SK-N-MC (cell line): Measurements from ENCODE around the gene TDRD12.
"Not testable (repeated sequence)": the region's sequence is repeated elsewhere in the genome, so short reads cannot be mapped to it uniquely, and the experiment has no call there.

Experiments
- DNase-seq: peaks from one replicate; pipeline ENCODE4 v3.0.0-alpha.2; 2011; ENCODE audit warnings: low read depth, low spot score
- H3K27ac ChIP-seq: fragments of 200-600 bp; sonication (generic); 2 replicates; pipeline ENCODE4 v1.5.1; 2016; ENCODE audit warnings: mixed run types
- H3K36me3 ChIP-seq: fragments of 200-600 bp; sonication (generic); 2 replicates; pipeline ENCODE4 v1.6.1; 2017; ENCODE audit warnings: antibody characterized with exemption, low read length, mixed read lengths; ENCODE audit not compliant: insufficient read depth
- H3K4me3 ChIP-seq: fragments of 200-600 bp; sonication (generic); 2 replicates; pipeline ENCODE4 v1.5.1; 2016
- H3K9ac ChIP-seq: fragments of 200-600 bp; sonication (generic); 2 replicates; pipeline ENCODE4 v1.8.0; 2017; ENCODE audit warnings: mixed run types, mixed read lengths; ENCODE audit not compliant: insufficient read length
- H3K9me3 ChIP-seq: fragments of 200-600 bp; sonication (generic); 2 replicates; pipeline ENCODE4 v1.6.1; 2017; ENCODE audit warnings: low read depth, mild to moderate bottlenecking, antibody characterized with exemption, low read length, moderate library complexity, mixed read lengths
- EZH2 ChIP-seq: fragments of 200-600 bp; sonication (generic); IDR thresholded peaks from one replicate; pipeline ENCODE4 v1.6.1; 2017; ENCODE audit warnings: antibody characterized with exemption
- FOXP2 ChIP-seq: optimal IDR thresholded peaks from 2 replicates; pipeline ENCODE3; 2011; ENCODE audit warnings: mild to moderate bottlenecking, moderate library complexity; ENCODE audit not compliant: insufficient read depth; ENCODE audit errors: extremely low read length, control extremely low read depth
- POLR2AphosphoS5 ChIP-seq: IDR thresholded peaks from 2 replicates; pipeline ENCODE4 v1.6.1; 2012; ENCODE audit warnings: mild to moderate bottlenecking, low read depth, low read length, borderline replicate concordance

The TDRD12 gene

DNA sequence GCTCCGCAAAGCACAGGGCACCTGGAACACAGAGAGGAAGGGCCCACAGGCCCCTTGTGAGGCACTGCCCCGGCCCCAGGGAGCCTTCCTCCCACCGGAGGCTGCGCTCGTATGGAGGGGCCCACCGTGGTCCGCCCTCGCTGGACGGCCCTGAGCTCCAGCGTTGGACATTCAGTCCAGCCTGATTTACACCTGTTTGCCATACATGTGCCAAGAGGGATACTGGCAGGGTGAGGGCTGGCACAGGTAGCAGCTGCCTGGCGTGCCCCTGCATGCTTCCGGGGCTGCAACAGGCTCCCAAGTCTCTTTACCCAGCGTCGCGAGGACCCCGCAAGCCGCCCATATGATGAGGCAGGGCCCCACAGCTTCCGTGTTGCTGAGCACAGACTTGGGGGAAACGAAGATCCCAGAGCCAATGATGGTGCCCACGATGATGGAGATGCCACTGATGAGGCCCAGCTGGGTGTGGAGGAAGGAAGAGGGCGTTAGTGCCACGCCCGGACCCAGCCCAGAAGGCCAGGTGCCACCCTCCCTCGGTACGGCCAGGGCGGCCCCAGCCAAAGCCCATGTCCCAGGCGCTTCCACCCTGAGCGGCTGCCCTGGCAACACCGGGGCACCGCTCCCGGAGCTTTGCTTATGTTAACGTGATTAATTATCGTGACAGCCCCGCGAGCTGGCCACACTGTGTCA is 144.9 kb downstream of the TDRD12 start:
- H3K27ac ChIP-seq, result no peak overlapping the region
- TF ChIP-seq POLR2AphosphoS5 (no peak), FOXP2 (no peak), EZH2 (no peak)

DNA sequence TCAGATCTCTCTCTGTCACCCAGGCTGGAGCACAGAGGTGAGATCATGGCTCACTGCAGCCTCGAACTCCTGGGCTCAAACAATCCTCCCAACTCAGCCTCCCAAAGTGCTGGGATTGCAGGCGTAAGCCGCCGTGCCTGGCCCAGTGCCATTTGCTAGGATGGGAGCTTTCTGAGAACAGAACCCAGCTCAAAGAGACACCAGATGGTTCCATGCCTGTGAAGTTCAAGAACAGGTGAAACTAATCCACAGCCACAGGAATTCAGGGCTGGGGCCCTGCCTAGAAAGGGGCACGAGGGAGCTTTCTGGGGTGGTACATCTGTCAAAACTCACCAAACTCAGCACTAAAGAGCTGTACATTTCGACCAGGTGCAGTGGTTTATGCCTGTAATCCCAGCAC is 145.8 kb downstream of the TDRD12 start:
- Histone ChIP-seq H3K9me3 (no peaks in the 10 kb centered on the region), H3K36me3 (no peaks in the 10 kb centered on the region), H3K4me3 (no peak overlapping the region), H3K9ac (no peak overlapping the region), H3K27ac (no peak overlapping the region)
- TF ChIP-seq POLR2AphosphoS5 (no peak), FOXP2 (no peak), EZH2 (no peak)
- no peak for DNase-seq

More for the DNA sequence above, 144.9 kb downstream of the TDRD12 start:
- no peak for DNase-seq
- Histone ChIP-seq H3K36me3 (no peaks in the 10 kb centered on the region), H3K9me3 (no peaks in the 10 kb centered on the region), H3K9ac (no peak overlapping the region), H3K4me3 (no peak overlapping the region)

DNA sequence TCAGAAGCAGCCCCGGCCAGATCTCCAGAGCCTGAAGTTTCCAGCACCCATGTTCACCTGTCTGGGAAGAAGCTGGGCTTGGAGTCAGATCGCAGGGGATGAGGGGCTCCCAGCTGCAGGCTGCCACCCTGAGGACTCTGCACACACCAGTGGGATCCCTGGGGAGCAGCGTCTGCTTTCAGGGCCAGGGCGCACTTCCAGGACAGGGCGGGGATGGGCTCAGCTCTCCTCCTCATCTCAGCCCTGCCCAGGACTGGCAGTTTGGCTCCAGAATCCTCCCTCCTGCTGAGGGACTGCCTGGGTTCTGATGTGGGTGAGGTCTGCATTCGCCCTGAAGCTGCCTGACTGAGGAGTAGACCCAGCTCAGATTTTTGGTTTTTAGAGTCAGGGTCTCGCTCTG is 146.5 kb downstream of the TDRD12 start:
- no peak for DNase-seq
- H3K27ac ChIP-seq, result no peak overlapping the region
- H3K9ac ChIP-seq, result no peak overlapping the region
- no peaks in the 10 kb centered on the region for H3K36me3 ChIP-seq
- no peak overlapping the region for H3K4me3 ChIP-seq
- no peaks in the 10 kb centered on the region for H3K9me3 ChIP-seq
- TF ChIP-seq POLR2AphosphoS5, result no peak
- no peak for TF ChIP-seq FOXP2
- TF ChIP-seq EZH2, result no peak

DNA sequence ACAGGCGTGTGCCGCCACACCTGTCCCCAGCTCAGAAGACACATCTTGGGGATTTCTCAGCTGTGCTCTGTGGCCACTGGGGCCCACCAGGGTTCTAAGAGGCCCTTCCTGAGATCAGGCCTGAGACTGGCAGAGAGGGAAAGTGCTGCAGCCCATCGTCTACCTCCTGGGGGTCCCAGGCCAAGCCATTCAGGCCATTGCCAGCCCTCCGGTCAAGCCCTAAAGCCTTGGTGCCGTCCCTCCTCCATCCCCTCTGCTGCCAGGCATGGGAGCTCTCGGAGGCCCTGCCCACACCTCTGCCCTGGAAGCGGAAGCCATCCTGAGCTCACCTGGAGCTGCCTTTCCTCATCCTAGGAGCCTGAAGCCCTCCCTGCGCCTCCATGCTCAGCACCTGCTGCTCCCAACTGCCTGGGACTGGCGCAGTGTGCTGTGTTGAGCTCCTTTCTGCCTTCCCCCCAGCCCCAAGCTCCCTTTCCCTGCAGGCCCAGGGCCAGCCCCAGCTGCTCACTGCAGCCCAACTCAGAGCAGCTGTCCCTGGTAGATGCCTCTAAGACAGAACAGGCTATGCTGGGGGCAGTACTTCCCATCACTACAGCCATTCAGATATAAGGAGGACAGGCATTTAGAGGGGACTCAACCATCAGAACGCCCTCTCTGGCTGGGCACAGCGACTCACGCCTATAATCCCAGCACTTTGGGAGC is 147.1 kb downstream of the TDRD12 start:
- H3K4me3 ChIP-seq, result no peak overlapping the region
- H3K9ac ChIP-seq, result no peak overlapping the region
- H3K9me3 ChIP-seq, result no peaks in the 10 kb centered on the region
- no peak for DNase-seq
- no peak overlapping the region for H3K27ac ChIP-seq
- no peaks in the 10 kb centered on the region for H3K36me3 ChIP-seq
- TF ChIP-seq POLR2AphosphoS5 (no peak), EZH2 (no peak), FOXP2 (no peak)

DNA sequence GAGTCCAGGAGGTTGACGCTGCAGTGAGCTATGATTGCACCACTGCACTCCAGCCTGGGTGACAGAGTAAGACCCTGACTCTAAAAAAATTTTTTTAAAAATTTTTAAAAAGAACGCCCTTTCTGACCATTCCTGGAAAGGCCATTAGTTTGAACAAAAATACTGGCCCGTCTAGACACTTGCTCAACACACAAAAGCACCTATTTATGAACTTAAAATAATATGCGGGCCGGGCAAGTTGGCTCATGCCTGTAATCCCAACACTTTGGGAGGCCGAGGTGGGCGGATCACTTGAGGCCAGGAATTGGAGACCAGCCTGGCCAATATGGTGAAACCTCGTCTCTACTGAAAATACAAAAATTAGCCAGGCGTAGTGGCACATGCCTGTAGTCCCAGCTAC is 147.9 kb downstream of the TDRD12 start:
- not testable (repeated sequence) for DNase-seq, H3K9ac ChIP-seq, H3K4me3 ChIP-seq, H3K36me3 ChIP-seq, H3K27ac ChIP-seq, H3K9me3 ChIP-seq

DNA sequence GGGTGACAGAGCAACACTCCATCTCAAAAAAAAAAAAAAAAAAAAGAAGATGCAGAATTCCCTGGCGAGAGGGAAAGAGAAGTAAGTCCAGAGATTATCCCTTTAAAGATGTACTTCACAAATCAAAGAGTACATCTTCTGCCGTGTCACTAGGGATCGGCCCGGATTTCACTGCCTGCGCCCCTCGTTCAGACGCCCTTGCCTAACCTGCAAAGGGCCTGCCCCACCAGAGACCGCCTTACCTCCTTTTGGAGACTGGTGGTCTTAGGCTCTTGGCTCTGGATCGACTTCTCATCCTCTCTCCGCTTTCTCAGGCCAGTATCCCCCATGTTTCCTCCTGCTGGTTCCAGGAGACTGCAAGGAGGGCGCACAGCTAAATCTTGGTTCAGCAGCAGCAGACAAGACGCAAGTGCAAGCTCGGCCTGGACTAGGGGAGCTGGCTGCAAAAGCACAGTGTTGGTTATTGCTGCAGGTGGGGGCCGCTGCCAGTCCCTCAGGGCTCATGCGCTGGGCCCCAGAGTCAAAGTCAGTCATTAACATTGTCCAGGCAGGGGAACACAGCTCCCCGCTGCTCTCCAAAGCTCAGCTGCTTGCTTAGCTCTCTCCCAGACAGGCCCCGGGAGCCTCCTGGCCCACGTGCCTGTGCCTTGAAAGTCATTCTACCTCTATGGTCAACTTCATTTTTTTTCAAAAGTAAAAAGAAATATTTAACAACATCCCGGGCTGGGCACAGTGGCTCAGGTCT is 148.8 kb downstream of the TDRD12 start:
- Histone ChIP-seq H3K4me3 (no peak overlapping the region), H3K36me3 (no peaks in the 10 kb centered on the region), H3K9me3 (no peaks in the 10 kb centered on the region), H3K27ac (no peak overlapping the region), H3K9ac (no peak overlapping the region)
- TF ChIP-seq EZH2, result no peak
- no peak for TF ChIP-seq POLR2AphosphoS5
- no peak for TF ChIP-seq FOXP2
- DNase-seq, result no peak

DNA sequence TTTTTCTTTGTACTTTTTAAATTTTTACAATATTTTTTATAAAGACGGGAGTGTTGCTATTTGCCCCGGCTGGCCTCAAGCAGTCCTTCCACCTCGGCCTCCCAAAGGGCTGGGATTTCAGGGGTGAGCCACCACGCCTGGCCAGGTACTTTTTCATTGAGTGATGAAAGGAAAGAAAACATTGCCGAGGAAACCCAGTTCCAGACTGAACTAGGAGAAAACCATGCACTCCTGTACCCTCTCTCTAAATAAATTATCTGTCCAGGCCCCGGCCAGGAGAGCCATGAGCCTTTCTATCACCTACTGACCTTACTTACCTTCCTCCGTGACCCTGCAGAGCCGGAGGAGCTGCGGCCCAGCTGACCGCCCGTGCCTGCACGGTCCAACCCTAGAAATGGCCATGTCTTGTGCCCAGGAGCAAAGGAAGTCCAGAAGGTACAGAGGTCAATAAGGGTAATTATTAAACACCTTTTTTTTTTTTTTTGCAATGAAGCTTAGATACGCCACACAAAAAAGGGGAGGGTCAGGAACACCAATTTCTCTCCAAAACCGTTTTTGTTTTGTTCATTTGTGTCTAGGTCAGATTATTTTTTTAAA is 149.9 kb downstream of the TDRD12 start, which contains the start of gene SLC7A9:
Gene SLC7A9, minus strand, starts transcription at position 399 of the 597 bp plus-strand sequence. CDS start 1,233 bp downstream, outside the sequence.
- DNase-seq, result no peak
- no peaks in the 10 kb centered on the region for H3K9me3 ChIP-seq
- H3K9ac ChIP-seq, result no peak within 1 kb of the TSS
- TF ChIP-seq POLR2AphosphoS5, result no peak
- no peak for TF ChIP-seq EZH2
- no peak for TF ChIP-seq FOXP2
- no peak within 1 kb of the TSS for H3K27ac ChIP-seq
- H3K4me3 ChIP-seq, result no peak within 1 kb of the TSS
- H3K36me3 ChIP-seq, result no peaks in the 10 kb centered on the region

DNA sequence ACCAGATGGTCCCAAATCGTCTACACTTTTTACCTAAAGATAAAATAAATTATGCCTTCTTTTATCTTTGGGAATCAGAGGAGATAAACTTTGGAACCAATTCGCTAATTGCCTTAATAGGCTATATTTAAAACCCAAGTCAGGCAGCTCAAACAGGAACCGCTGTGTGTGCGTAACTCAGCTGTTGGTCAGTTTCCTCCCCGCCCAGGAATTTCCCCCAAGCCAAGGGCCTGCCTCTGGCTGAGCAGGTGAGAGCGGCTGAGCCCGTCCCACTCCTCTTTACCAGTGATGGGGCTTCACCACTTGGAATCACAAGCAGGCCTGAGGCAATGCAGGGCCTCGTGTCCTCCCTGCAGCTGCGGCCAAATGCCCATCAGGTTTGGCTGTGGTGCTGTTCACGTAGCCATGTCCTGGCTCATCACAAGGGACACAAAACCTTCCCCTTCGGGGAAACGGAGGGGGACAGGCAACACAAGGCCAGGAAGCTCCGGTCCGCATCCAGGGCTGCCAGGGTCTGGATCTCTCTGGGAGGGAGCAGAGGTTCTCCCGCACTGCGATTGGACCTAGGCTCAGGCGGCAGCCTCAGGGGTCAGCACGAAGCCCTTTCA is 150.5 kb downstream of the TDRD12 start:
- Histone ChIP-seq H3K4me3 (no peak overlapping the region), H3K36me3 (no peaks in the 10 kb centered on the region), H3K27ac (no peak overlapping the region), H3K9me3 (no peaks in the 10 kb centered on the region), H3K9ac (no peak overlapping the region)
- DNase-seq, result no peak
- TF ChIP-seq EZH2 (no peak), POLR2AphosphoS5 (no peak), FOXP2 (no peak)
